Uterus (tissue), 2 donors: ENCODE measurements around the gene CLIC3.

Experiments used
- POLR2A ChIP-seq, 2 donors: fragments of 450-650 bp; IDR thresholded peaks; one replicate each; pipeline ENCODE4 v1.6.1; 2016; ENCODE audit warnings: antibody characterized with exemption in 2 of 2, mild to moderate bottlenecking in 1 of 2, moderate library complexity in 1 of 2
- TF ChIP-seq, protein P1 (sequence below), 4 experiments: fragments of 200-600 bp in 2 of 4; fragments of 450-650 bp in 2 of 4; sonication (generic) in 2 of 4; IDR thresholded peaks; one replicate each; pipeline ENCODE4 v1.5.1; 2016 to 2019; ENCODE audit warnings: antibody characterized with exemption in 4 of 4, mild to moderate bottlenecking in 2 of 4, moderate library complexity in 1 of 4

DNA sequence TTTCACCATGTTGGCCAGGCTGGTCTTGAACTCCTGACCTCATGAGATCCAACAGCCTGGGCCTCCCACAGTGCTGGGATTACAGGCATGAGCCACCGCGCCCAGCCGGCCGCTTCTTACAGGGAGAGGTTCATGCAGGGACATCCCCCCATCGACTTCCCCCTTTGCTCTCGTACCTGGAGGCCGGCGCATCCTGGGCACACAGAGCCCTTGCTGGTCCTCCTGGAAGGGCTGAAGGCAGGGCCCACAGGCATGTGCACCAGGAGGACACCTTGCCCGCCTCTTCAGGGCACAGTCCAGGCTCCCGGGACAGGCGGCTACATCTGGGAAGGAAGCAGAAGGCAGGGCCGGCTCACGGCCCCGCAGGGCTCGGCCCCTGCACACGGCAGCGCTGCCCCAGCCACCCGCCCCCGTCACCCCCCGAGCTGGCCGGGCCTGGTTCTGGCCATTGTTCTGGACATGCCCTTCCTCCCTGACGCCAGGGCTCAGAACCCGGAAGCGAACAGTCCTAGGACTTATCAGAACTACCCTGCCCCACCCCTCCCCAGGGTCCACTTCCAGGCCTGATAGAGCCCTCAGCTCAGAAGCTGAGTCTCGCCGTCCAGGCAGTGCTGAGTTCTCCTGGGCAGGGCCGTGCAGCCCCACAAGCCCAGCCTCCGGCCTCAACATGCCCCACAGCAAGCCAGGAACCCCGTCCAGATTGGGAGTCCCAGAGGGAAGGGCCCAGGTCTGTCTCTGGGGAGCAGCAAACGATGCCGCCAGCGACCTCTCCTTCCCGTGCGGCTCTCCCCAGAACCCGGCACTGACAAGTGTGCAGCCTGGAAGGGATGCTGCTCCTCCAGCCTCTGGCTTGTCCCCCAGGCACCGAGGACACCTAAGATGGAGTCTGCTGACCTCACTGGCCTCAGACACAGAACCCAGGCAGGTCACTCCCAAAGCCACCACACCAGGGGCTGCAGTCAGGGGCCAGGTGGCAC is 46.7 kb upstream of the CLIC3 start:
- peak in 1 of 2 donors; percentile 13 for TF ChIP-seq POLR2A (IDR thresholded peaks at IDR 0.05)
- TF ChIP-seq, protein P1, sequence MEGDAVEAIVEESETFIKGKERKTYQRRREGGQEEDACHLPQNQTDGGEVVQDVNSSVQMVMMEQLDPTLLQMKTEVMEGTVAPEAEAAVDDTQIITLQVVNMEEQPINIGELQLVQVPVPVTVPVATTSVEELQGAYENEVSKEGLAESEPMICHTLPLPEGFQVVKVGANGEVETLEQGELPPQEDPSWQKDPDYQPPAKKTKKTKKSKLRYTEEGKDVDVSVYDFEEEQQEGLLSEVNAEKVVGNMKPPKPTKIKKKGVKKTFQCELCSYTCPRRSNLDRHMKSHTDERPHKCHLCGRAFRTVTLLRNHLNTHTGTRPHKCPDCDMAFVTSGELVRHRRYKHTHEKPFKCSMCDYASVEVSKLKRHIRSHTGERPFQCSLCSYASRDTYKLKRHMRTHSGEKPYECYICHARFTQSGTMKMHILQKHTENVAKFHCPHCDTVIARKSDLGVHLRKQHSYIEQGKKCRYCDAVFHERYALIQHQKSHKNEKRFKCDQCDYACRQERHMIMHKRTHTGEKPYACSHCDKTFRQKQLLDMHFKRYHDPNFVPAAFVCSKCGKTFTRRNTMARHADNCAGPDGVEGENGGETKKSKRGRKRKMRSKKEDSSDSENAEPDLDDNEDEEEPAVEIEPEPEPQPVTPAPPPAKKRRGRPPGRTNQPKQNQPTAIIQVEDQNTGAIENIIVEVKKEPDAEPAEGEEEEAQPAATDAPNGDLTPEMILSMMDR (IDR thresholded peaks at IDR 0.05): no peak
